ENCODE measurements around the gene C16orf54. TPM values are rescaled to one million over a fixed set of nuclear protein-coding genes. Genes with fewer than 3 reads are reported as not detected.

C16orf54 gene
- total RNA-seq, 4 donors from 2014 or later = 2.2 to 9.9 (median 3.6) TPM

DNA sequence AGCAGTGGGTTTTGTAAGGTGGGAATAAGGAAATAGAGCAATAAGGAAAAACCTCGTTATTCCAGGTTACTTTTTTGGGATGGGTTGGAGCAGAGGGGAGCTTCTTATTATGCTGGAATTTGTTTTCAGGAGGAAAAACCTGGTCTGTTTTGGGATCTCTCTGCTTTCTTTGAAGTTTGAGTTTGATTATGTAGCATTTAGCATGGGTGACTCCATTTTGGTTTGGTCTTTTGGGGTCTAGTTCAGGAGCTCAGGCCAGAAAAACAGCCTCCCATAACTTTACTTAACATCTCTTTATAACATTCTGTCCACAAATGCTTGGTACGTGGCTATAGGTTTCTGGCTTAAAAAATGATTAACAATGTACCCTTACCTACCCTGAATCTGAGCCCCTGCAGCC, 23.7 kb upstream of the C16orf54 start:
- H3K36me3 ChIP-seq = no peaks in the 10 kb centered on the region
- H3K4me1 ChIP-seq = peaks cover 0 to 12% (median 0%) of the 10 kb centered on the region in 4 donors
- H3K27me3 ChIP-seq = no peaks in the 10 kb centered on the region
- H3K4me3 ChIP-seq = no peak overlapping the region
- no peak for DNase-seq
- TF ChIP-seq, protein P1, sequence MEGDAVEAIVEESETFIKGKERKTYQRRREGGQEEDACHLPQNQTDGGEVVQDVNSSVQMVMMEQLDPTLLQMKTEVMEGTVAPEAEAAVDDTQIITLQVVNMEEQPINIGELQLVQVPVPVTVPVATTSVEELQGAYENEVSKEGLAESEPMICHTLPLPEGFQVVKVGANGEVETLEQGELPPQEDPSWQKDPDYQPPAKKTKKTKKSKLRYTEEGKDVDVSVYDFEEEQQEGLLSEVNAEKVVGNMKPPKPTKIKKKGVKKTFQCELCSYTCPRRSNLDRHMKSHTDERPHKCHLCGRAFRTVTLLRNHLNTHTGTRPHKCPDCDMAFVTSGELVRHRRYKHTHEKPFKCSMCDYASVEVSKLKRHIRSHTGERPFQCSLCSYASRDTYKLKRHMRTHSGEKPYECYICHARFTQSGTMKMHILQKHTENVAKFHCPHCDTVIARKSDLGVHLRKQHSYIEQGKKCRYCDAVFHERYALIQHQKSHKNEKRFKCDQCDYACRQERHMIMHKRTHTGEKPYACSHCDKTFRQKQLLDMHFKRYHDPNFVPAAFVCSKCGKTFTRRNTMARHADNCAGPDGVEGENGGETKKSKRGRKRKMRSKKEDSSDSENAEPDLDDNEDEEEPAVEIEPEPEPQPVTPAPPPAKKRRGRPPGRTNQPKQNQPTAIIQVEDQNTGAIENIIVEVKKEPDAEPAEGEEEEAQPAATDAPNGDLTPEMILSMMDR (IDR thresholded peaks at IDR 0.05) = no peak
- TF ChIP-seq POLR2A (IDR thresholded peaks at IDR 0.05) = no peak
- no peaks in the 10 kb centered on the region for H3K9me3 ChIP-seq
- no peak overlapping the region for H3K27ac ChIP-seq

GRCh38 chr16:29767062-29767461, 21.3 kb upstream of the C16orf54 start:
- Histone ChIP-seq H3K27ac (no peak overlapping the region), H3K27me3 (no peaks in the 10 kb centered on the region), H3K4me1 (peaks cover 0 to 15% (median 0%) of the 10 kb centered on the region in 4 donors), H3K36me3 (no peaks in the 10 kb centered on the region), H3K4me3 (no peak overlapping the region), H3K9me3 (no peaks in the 10 kb centered on the region)
- no peak for DNase-seq
- no peak for TF ChIP-seq POLR2A (IDR thresholded peaks at IDR 0.05)
- TF ChIP-seq, protein P1 (IDR thresholded peaks at IDR 0.05) = no peak

- H3K27ac ChIP-seq = no peak overlapping the region
Observed at GRCh38 chr16:29766571-29766970, 20.8 kb upstream of the C16orf54 start.

GRCh38 chr16:29765167-29766032, 19.6 kb upstream of the C16orf54 start:
- Histone ChIP-seq H3K27me3 (no peaks in the 10 kb centered on the region), H3K4me1 (peaks cover 0 to 15% (median 0%) of the 10 kb centered on the region in 4 donors), H3K36me3 (no peaks in the 10 kb centered on the region), H3K4me3 (no peak overlapping the region), H3K27ac (peak overlapping the region in 2 of 4 donors; percentile 40 to 57), H3K9me3 (no peaks in the 10 kb centered on the region)
- peak in 2 of 3 donors; percentile 62 to 74 for DNase-seq
- TF ChIP-seq, protein P1 (IDR thresholded peaks at IDR 0.05) = no peak

More at GRCh38 chr16:29766571-29766970, 20.8 kb upstream of the C16orf54 start:
- H3K4me1 ChIP-seq = peaks cover 0 to 15% (median 0%) of the 10 kb centered on the region in 4 donors
- no peak overlapping the region for H3K4me3 ChIP-seq
- no peaks in the 10 kb centered on the region for H3K36me3 ChIP-seq
- no peaks in the 10 kb centered on the region for H3K27me3 ChIP-seq
- DNase-seq = no peak
- H3K9me3 ChIP-seq = no peaks in the 10 kb centered on the region
- TF ChIP-seq, protein P1 (IDR thresholded peaks at IDR 0.05) = no peak
- no peak for TF ChIP-seq POLR2A (IDR thresholded peaks at IDR 0.05)

GRCh38 chr16:29763326-29763725, 17.5 kb upstream of the C16orf54 start:
- no peaks in the 10 kb centered on the region for H3K9me3 ChIP-seq
- H3K27ac ChIP-seq = no peak overlapping the region
- DNase-seq = no peak
- H3K27me3 ChIP-seq = no peaks in the 10 kb centered on the region
- H3K4me3 ChIP-seq = peak overlapping the region in 1 of 4 donors; percentile 42
- no peaks in the 10 kb centered on the region for H3K36me3 ChIP-seq
- TF ChIP-seq, protein P1 (IDR thresholded peaks at IDR 0.05) = no peak
- TF ChIP-seq POLR2A (IDR thresholded peaks at IDR 0.05) = no peak
- H3K4me1 ChIP-seq = peaks cover 0 to 15% (median 0%) of the 10 kb centered on the region in 4 donors
